HepG2 (cell line): ENCODE data around the gene MTIF3. TPM values are rescaled to one million over a fixed set of nuclear protein-coding genes. Genes with fewer than 3 reads are reported as not detected.

Experiments
- ATF3 ChIP-seq: sonication (generic); formaldehyde crosslinking; IDR thresholded peaks from 2 replicates; pipeline ENCODE4 v1.4.0; 2020; ENCODE audit warnings: missing genetic modification reagents
- HDAC2 ChIP-seq: sonication (generic); formaldehyde crosslinking; IDR thresholded peaks from 2 replicates; pipeline ENCODE4 v1.4.0; 2020; ENCODE audit warnings: missing genetic modification reagents
- HES4 ChIP-seq: sonication (generic); formaldehyde crosslinking; IDR thresholded peaks from 2 replicates; pipeline ENCODE4 v1.9.0; 2021; ENCODE audit warnings: mild to moderate bottlenecking, missing genetic modification reagents, borderline replicate concordance
- ISL2 ChIP-seq: sonication (generic); formaldehyde crosslinking; IDR thresholded peaks from 2 replicates; pipeline ENCODE4 v1.5.0; 2020; ENCODE audit warnings: missing genetic modification reagents
- JARID2 ChIP-seq: sonication (generic); formaldehyde crosslinking; IDR thresholded peaks from 2 replicates; pipeline ENCODE4 v1.8.1; 2023; ENCODE audit warnings: missing genetic modification reagents, inconsistent platforms; ENCODE audit not compliant: insufficient replicate concordance
- KLF16 ChIP-seq, 2 experiments: sonication (generic) in 1 of 2; formaldehyde crosslinking in 1 of 2; IDR thresholded peaks; 2 replicates each; pipeline versions ENCODE4 v1.6.1 to v1.8.0; 2016 to 2023; ENCODE audit warnings: missing genetic modification reagents in 2 of 2, missing compliant biosample characterization in 1 of 2
- MED1 ChIP-seq: sonication (generic); formaldehyde crosslinking; IDR thresholded peaks from 2 replicates; pipeline ENCODE4 v1.4.0; 2020; ENCODE audit warnings: missing genetic modification reagents
- MLLT10 ChIP-seq: sonication (generic); formaldehyde crosslinking; IDR thresholded peaks from 2 replicates; pipeline ENCODE4 v1.4.0; 2020; ENCODE audit warnings: missing genetic modification reagents
- PBX3 ChIP-seq: sonication (generic); formaldehyde crosslinking; IDR thresholded peaks from 2 replicates; pipeline ENCODE4 v1.8.1; 2023; ENCODE audit warnings: missing genetic modification reagents, inconsistent platforms, borderline replicate concordance
- PRPF4 ChIP-seq: fragments of 200-400 bp; formaldehyde crosslinking; IDR thresholded peaks from 2 replicates; pipeline ENCODE4 v1.6.1; 2016; ENCODE audit warnings: low read length, low read depth; ENCODE audit not compliant: poor library complexity, severe bottlenecking
- REL ChIP-seq: sonication (generic); formaldehyde crosslinking; conservative IDR thresholded peaks from 2 replicates; pipeline ENCODE4 v1.8.0; 2022; ENCODE audit warnings: mild to moderate bottlenecking, missing genetic modification reagents, moderate library complexity
- SAFB2 ChIP-seq: sonication (generic); formaldehyde crosslinking; IDR thresholded peaks from 2 replicates; pipeline ENCODE4 v1.5.1; 2020; ENCODE audit warnings: missing genetic modification reagents, low read depth, mild to moderate bottlenecking, borderline replicate concordance
- SNAPC4 ChIP-seq: sonication (generic); formaldehyde crosslinking; IDR thresholded peaks from 2 replicates; pipeline ENCODE4 v1.4.0; 2020; ENCODE audit warnings: mild to moderate bottlenecking, missing genetic modification reagents
- SRY ChIP-seq: sonication (generic); formaldehyde crosslinking; IDR thresholded peaks from 2 replicates; pipeline ENCODE4 v1.8.0; 2022; ENCODE audit warnings: mild to moderate bottlenecking, missing genetic modification reagents
- ZFY ChIP-seq: sonication (generic); formaldehyde crosslinking; IDR thresholded peaks from 2 replicates; pipeline ENCODE4 v1.4.0; 2020; ENCODE audit warnings: missing genetic modification reagents
- ZNF10 ChIP-seq: sonication (generic); formaldehyde crosslinking; IDR thresholded peaks from 2 replicates; pipeline ENCODE4 v1.4.0; 2020; ENCODE audit warnings: mild to moderate bottlenecking, low read depth, missing genetic modification reagents, borderline replicate concordance
- ZNF367 ChIP-seq: sonication (generic); formaldehyde crosslinking; IDR thresholded peaks from 2 replicates; pipeline ENCODE4 v1.4.0; 2020; ENCODE audit warnings: missing genetic modification reagents, borderline replicate concordance
- ZNF572 ChIP-seq: sonication (generic); formaldehyde crosslinking; IDR thresholded peaks from 2 replicates; pipeline ENCODE4 v1.5.1; 2020; ENCODE audit warnings: mild to moderate bottlenecking, missing genetic modification reagents
- ZNF577 ChIP-seq: sonication (generic); formaldehyde crosslinking; IDR thresholded peaks from 2 replicates; pipeline ENCODE4 v1.4.0; 2020; ENCODE audit warnings: mild to moderate bottlenecking, low read depth, missing genetic modification reagents, borderline replicate concordance
- ZNF607 ChIP-seq: sonication (generic); formaldehyde crosslinking; IDR thresholded peaks from 2 replicates; pipeline ENCODE4 v1.5.1; 2020; ENCODE audit warnings: missing genetic modification reagents, mild to moderate bottlenecking, borderline replicate concordance
- ZNF720 ChIP-seq: sonication (generic); formaldehyde crosslinking; IDR thresholded peaks from 2 replicates; pipeline ENCODE4 v1.4.0; 2020; ENCODE audit warnings: missing genetic modification reagents
- ZNF749 ChIP-seq: sonication (generic); formaldehyde crosslinking; IDR thresholded peaks from 2 replicates; pipeline ENCODE4 v1.8.0; 2022; ENCODE audit warnings: mild to moderate bottlenecking, missing genetic modification reagents, moderate library complexity, borderline replicate concordance
- ZNF75D ChIP-seq: sonication (generic); formaldehyde crosslinking; IDR thresholded peaks from 2 replicates; pipeline ENCODE4 v1.8.1; 2023; ENCODE audit warnings: missing genetic modification reagents, mild to moderate bottlenecking, borderline replicate concordance
- polyA plus RNA-seq, 8 experiments: library from polyadenylated mRNA; depleted of rRNA in 3 of 8; stranded (reverse) in 7 of 8; unstranded in 1 of 8; fragments of >200 nt; fragmentation: Illumina TruSeq in 4 of 8; extraction: Trizol in 4 of 8; gene quantifications; 2 replicates each; pipeline versions ENCODE4 v1.2.1 to v1.2.3, GENCODE V29; 2011 to 2016; ENCODE audit warnings: low read depth in 4 of 8, missing spikeins in 1 of 8, mixed read lengths in 1 of 8; ENCODE audit not compliant: insufficient read depth in 1 of 8
- total RNA-seq, 5 experiments: library from RNA; depleted of rRNA; stranded (reverse); fragments of >200 nt; fragmentation: Illumina TruSeq; extraction: Trizol; gene quantifications; 2 replicates each; pipeline ENCODE4 v1.2.3, GENCODE V29; 2016; ENCODE audit warnings: low read depth in 1 of 5

MTIF3 gene
- total and polyA plus RNA-seq, 2 of the 13 experiments (the other 11 are each of a cell fraction or from before 2014, with no cell fraction given), result 33.7 to 40.6 TPM

GRCh38 chr13:27449936-27450828 lies at the start of gene MTIF3 (continued):
- peak; percentile 53 for TF ChIP-seq ISL2
- peak; percentile 60 for TF ChIP-seq ZNF607
- TF ChIP-seq SNAPC4 (CRISPR knock-in tag), result peak; percentile 60; the same call in 1 of the 2 replicates
- TF ChIP-seq ZNF720, result no peak
- no peak for TF ChIP-seq ZNF749
- peak; percentile 49; the same call in 1 of the 2 replicates for TF ChIP-seq SAFB2
- TF ChIP-seq PBX3, result no peak
- TF ChIP-seq SRY (CRISPR knock-in tag), result peak; percentile 76; the same call in 1 of the 2 replicates
- TF ChIP-seq ZFY (CRISPR knock-in tag), result peak; percentile 80
- TF ChIP-seq ZNF75D (CRISPR knock-in tag), result no peak
- TF ChIP-seq HES4 (CRISPR knock-in tag), result peak; percentile 35; the same call in 1 of the 2 replicates
- TF ChIP-seq KLF16 (CRISPR knock-in tag; IDR thresholded peaks at IDR 0.05), result peak in 1 of 2 experiments; percentile 64; a peak in 1 of 4 replicates
- TF ChIP-seq REL (CRISPR knock-in tag), result peak; percentile 53; the same call in 1 of the 2 replicates
- TF ChIP-seq ZNF367 (CRISPR knock-in tag), result peak; percentile 62; the same call in 1 of the 2 replicates
- TF ChIP-seq ZNF572, result no peak; the same call in 1 of the 2 replicates
- peak; percentile 68; the same call in 1 of the 2 replicates for TF ChIP-seq HDAC2 (CRISPR knock-in tag)
- no peak for TF ChIP-seq ZNF10 (CRISPR knock-in tag)
- TF ChIP-seq ATF3 (CRISPR knock-in tag), result no peak
- no peak for TF ChIP-seq JARID2
- no peak for TF ChIP-seq MLLT10
- no peak for TF ChIP-seq PRPF4
- TF ChIP-seq MED1 (CRISPR knock-in tag), result peak; percentile 48; the same call in 1 of the 2 replicates
- no peak for TF ChIP-seq ZNF577 (CRISPR knock-in tag)
